ENCODE results near the gene MED9. TPM values are rescaled to one million over a fixed set of nuclear protein-coding genes. Genes with fewer than 3 reads are reported as not detected.
A peak's percentile ranks its signal among the peaks of the same experiment; 100 is the strongest.

The MED9 gene
- total and polyA plus RNA-seq, 8 donors, result 4.6 to 12.2 (median 7.1) TPM

DNA sequence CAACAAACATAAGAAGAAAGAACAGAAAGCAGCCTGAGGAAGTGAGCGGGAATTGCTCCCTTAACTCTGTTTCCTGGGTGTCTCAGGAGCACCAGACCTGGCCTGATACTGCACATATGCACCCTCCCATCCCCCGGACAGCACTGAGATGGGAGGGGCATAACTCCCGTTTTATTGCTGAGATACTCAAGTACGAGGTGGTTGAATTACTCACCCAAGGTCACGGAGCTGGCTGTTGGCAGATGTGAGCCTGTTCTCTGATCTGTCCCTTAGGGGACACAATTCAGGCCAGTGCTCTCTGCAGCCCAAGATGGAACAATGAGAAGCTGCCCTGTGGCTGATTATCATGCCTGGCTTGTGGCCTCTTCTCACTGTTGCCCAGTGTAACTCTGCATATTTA, 9.1 kb upstream of the MED9 start:
- H3K27me3 ChIP-seq, result no peaks in the 10 kb centered on the region
- H3K4me3 ChIP-seq, result no peak overlapping the region
- peaks cover 0 to 5% (median 0%) of the 10 kb centered on the region in 3 donors for H3K4me1 ChIP-seq
- H3K36me3 ChIP-seq, result no peaks in the 10 kb centered on the region
- H3K9me3 ChIP-seq, result no peaks in the 10 kb centered on the region
- ATAC-seq (peak; percentile 37 to 60 (median 42)), FAIRE-seq (no peak), DNase-seq (no peak)
- TF ChIP-seq CTCF (IDR thresholded peaks at IDR 0.05), result no peak
- 32 to 35% methylated on average over 5 of the region's 5 CpGs for whole genome bisulfite sequencing, 2 donors
- intact Hi-C loops (cut with DNase I), result no loop called here
- peak overlapping the region in 3 of 4 donors; percentile 8 to 48 (median 48) for H3K27ac ChIP-seq

DNA sequence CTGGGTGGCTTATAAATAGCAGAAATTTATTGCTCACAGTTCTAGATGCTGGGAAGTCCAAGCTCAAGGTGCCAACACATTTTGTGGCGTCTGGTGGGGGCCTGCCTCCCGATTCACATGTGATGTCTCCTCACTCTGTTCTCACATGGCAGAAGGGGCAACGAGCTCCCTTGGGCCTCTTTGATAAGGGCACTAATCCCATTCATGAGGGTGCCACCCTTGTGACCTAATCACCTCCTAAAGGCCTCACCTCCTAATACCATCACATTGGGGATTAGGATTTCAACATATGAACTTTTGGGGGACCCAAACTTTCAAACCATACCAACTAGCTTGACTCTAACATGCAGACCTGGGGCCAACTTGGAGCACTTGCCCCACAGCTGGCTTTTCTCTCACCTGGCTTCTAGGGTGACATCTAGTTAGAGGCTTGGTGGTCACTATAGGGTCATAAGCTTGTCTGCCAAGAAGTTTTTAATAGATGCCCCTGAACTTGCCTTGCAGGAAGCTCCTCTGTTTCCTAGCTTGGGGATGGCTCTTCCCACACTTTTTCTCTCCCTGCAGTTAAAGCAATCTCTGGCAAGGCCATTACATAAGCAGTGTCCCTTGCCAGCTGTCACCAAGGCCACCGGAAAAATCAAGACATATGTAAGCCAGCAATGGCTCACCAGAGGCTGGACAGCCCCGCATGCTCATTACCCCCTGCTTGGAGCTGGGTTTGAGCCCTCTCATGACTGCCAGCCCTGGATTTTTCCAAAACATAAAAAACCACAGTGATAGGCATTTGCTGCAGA, 8.4 kb upstream of the MED9 start:
- no peak for FAIRE-seq
- DNase-seq, result peak in 4 of 6 donors; percentile 51 to 71 (median 61)
- no peaks in the 10 kb centered on the region for H3K36me3 ChIP-seq
- no peak for TF ChIP-seq CTCF (IDR thresholded peaks at IDR 0.05)
- WGBS, 2 donors, result 56 to 58% methylated on average over 5 of the region's 5 CpGs
- ATAC-seq, result peak; percentile 84 to 98 (median 91)
- no peaks in the 10 kb centered on the region for H3K9me3 ChIP-seq
- no peak overlapping the region for H3K4me3 ChIP-seq
- H3K27me3 ChIP-seq, result no peaks in the 10 kb centered on the region
- peak overlapping the region; percentile 8 to 48 (median 29) for H3K27ac ChIP-seq
- intact Hi-C loops (cut with DNase I), result no loop called here
- peaks cover 0 to 5% (median 0%) of the 10 kb centered on the region in 3 donors for H3K4me1 ChIP-seq

DNA sequence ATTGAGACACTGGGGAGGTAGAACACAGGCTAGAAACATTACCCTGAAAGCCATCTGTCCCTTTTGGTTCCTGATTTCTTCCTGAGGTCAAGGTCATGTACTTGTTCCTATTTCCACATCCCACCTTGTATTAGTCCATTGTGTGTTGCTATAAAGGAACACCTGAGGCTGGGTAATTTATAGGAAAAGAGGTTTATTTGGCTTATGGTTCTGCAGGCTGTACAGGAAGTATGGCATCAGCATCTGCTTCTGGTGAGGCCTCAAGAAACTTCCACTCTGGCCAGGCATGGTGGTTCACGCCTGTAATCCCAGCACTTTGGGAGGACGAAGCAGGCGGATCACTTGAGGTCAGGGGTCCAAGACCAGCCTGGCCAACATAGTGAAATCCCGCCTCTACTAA, 7.4 kb upstream of the MED9 start:
- no peak for TF ChIP-seq CTCF (IDR thresholded peaks at IDR 0.05)
- H3K4me1 ChIP-seq, result peaks cover 0 to 5% (median 0%) of the 10 kb centered on the region in 3 donors
- no peaks in the 10 kb centered on the region for H3K9me3 ChIP-seq
- H3K27ac ChIP-seq, result peak overlapping the region in 3 of 4 donors; percentile 10 to 48 (median 48)
- H3K27me3 ChIP-seq, result no peaks in the 10 kb centered on the region
- intact Hi-C loops (cut with DNase I), result no loop called here
- 96 to 99% methylated on average over 4 of the region's 4 CpGs for WGBS, 2 donors
- no peak overlapping the region for H3K4me3 ChIP-seq
- no peaks in the 10 kb centered on the region for H3K36me3 ChIP-seq
- FAIRE-seq, result no peak
- no peak for DNase-seq
- no peak for ATAC-seq

DNA sequence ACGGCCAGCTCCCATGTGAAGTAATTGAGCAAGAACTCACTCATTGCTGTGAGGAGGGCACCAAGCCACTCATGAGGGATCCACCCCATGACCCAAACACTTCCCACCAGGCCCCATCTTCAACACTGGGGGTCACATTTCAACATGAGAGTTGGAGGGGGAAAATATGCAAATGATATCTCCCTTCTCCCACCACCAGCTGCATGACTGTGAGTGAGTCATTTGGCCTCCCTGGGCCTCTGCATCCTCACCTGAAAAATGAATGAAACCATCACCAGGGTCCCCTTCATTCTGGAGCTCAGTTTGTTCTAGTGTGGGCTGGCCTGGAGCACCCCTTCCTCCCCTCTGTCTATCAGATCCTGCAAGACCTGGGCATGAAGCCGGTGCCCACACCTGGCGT, 6.8 kb upstream of the MED9 start:
- Histone ChIP-seq H3K4me1 (peaks cover 0 to 5% (median 0%) of the 10 kb centered on the region in 3 donors), H3K27me3 (no peaks in the 10 kb centered on the region), H3K27ac (no peak overlapping the region), H3K36me3 (no peaks in the 10 kb centered on the region), H3K4me3 (no peak overlapping the region), H3K9me3 (no peaks in the 10 kb centered on the region)
- intact Hi-C loops (cut with DNase I), result no loop called here
- no peak for ATAC-seq
- WGBS, 2 donors, result 87 to 94% methylated on average over 3 of the region's 3 CpGs
- no peak for DNase-seq
- TF ChIP-seq CTCF (IDR thresholded peaks at IDR 0.05), result no peak
- FAIRE-seq, result no peak

GRCh38 chr17:17472333-17472920, 4.4 kb upstream of the MED9 start:
- ATAC-seq, result no peak
- intact Hi-C loops (cut with DNase I), result no loop called here
- Histone ChIP-seq H3K4me1 (peaks cover 0 to 7% (median 0%) of the 10 kb centered on the region in 3 donors), H3K9me3 (no peaks in the 10 kb centered on the region), H3K36me3 (no peaks in the 10 kb centered on the region), H3K27me3 (no peaks in the 10 kb centered on the region), H3K27ac (no peak overlapping the region), H3K4me3 (no peak overlapping the region)
- no peak for TF ChIP-seq CTCF (IDR thresholded peaks at IDR 0.05)
- DNase-seq, result no peak
- WGBS, 2 donors, result 51 to 56% methylated on average over 8 of the region's 8 CpGs
- FAIRE-seq, result no peak
